OCI-LY3 (cell line): ENCODE results near the gene SMIM10L2A.
"Not testable (repeated sequence)": the region's sequence is repeated elsewhere in the genome, so short reads cannot be mapped to it uniquely, and the experiment has no call there.

Experiments used
- CTCF ChIP-seq: fragments of 200-600, 300-600 bp; sonication (generic); IDR thresholded peaks from 2 replicates; pipeline ENCODE4 v1.5.1; 2014; ENCODE audit warnings: antibody characterized with exemption, low read length, low read depth
- EZH2phosphoT487 ChIP-seq: fragments of 200-600 bp; shearing (Covaris generic); IDR thresholded peaks from 2 replicates; pipeline ENCODE4 v1.6.1; 2018; ENCODE audit warnings: antibody characterized with exemption, mixed run types, low read depth

- TF ChIP-seq EZH2phosphoT487, CTCF: not testable (repeated sequence)
Observed at GRCh38 chrX:135461756-135462155, 40.0 kb downstream of the SMIM10L2A start.
